C1 segment of cervical spinal cord (tissue), 14 donors: ENCODE measurements around the gene TMC4.
A peak's percentile ranks its signal among the peaks of the same experiment; 100 is the strongest.
"Not testable (repeated sequence)": the region's sequence is repeated elsewhere in the genome, so short reads cannot be mapped to it uniquely, and the experiment has no call there.

Experiments used
- DNase-seq, 14 donors: peaks; one replicate each; lab custom pipeline; 2025; lab: John Stamatoyannopoulos, UW

TMC4 gene

GRCh38 chr19:54204767-54205468 is 32.0 kb upstream of the TMC4 start:
- no peak for DNase-seq

- DNase-seq: no peak
These were observed 30.2 kb upstream of the TMC4 start for GRCh38 chr19:54203151-54203611.

GRCh38 chr19:54201980-54202379 is 29.0 kb upstream of the TMC4 start:
- DNase-seq: no peak

GRCh38 chr19:54201172-54201701 is 28.3 kb upstream of the TMC4 start:
- no peak for DNase-seq

- DNase-seq: no peak
These were observed 26.4 kb upstream of the TMC4 start for GRCh38 chr19:54199401-54199800.

GRCh38 chr19:54197121-54197520 is 24.2 kb upstream of the TMC4 start:
- DNase-seq: no peak

- no peak for DNase-seq
These were observed 23.6 kb upstream of the TMC4 start for GRCh38 chr19:54196536-54196935.

GRCh38 chr19:54194463-54194862 is 21.5 kb upstream of the TMC4 start:
- DNase-seq: not testable (repeated sequence)

GRCh38 chr19:54193011-54193410 is 20.1 kb upstream of the TMC4 start:
- no peak for DNase-seq

GRCh38 chr19:54191811-54192453 is 19.0 kb upstream of the TMC4 start:
- DNase-seq: no peak

GRCh38 chr19:54191011-54191810 is 18.3 kb upstream of the TMC4 start, which contains the start of gene TSEN34:
Gene TSEN34 (plus strand): TSS chr19:54191308. CDS start chr19:54191365, 57 bp downstream.
- peak in 10 of 14 donors; percentile 19 to 97 (median 94) for DNase-seq

- DNase-seq: peak; percentile 97 to 100 (median 99)
These were observed 17.6 kb upstream of the TMC4 start for GRCh38 chr19:54190503-54191010.

GRCh38 chr19:54189735-54190502 is 17.0 kb upstream of the TMC4 start:
- peak; percentile 99 to 100 (median 100) for DNase-seq

- no peak for DNase-seq
These were observed 16.3 kb upstream of the TMC4 start, which contains the start of gene MBOAT7 for GRCh38 chr19:54189145-54189734. Gene MBOAT7 (minus strand): TSS chr19:54189580. CDS start chr19:54188508, 1,072 bp downstream.

GRCh38 chr19:54188215-54188871 is 15.4 kb upstream of the TMC4 start:
- peak in 8 of 14 donors; percentile 10 to 45 (median 24) for DNase-seq

GRCh38 chr19:54186934-54187381 is 14.0 kb upstream of the TMC4 start:
- DNase-seq: no peak

- DNase-seq: no peak
These were observed 13.4 kb upstream of the TMC4 start for GRCh38 chr19:54186351-54186750.

- no peak for DNase-seq
These were observed 10.5 kb upstream of the TMC4 start for GRCh38 chr19:54183431-54183830.

- DNase-seq: not testable (repeated sequence)
These were observed 8.9 kb upstream of the TMC4 start for GRCh38 chr19:54181894-54182293.

GRCh38 chr19:54180691-54181091 is 7.7 kb upstream of the TMC4 start:
- no peak for DNase-seq
